A549 treated with dexamethasone at 1 μM for 4 hours (cell line): ENCODE measurements around the gene PDIA2. TPM values are rescaled to one million over a fixed set of nuclear protein-coding genes. Genes with fewer than 3 reads are reported as not detected.

Source experiments
- total RNA-seq: library from RNA; stranded (reverse); fragments of 200-300 nt; extraction: Qiagen RNA extraction; gene quantifications from 5 replicates; pipeline ENCODE4 v1.2.3, GENCODE V29; 2022

The PDIA2 gene
- total RNA-seq, result 0.17 to 0.37 TPM (median 0.30 TPM) in 5 replicates

DNA sequence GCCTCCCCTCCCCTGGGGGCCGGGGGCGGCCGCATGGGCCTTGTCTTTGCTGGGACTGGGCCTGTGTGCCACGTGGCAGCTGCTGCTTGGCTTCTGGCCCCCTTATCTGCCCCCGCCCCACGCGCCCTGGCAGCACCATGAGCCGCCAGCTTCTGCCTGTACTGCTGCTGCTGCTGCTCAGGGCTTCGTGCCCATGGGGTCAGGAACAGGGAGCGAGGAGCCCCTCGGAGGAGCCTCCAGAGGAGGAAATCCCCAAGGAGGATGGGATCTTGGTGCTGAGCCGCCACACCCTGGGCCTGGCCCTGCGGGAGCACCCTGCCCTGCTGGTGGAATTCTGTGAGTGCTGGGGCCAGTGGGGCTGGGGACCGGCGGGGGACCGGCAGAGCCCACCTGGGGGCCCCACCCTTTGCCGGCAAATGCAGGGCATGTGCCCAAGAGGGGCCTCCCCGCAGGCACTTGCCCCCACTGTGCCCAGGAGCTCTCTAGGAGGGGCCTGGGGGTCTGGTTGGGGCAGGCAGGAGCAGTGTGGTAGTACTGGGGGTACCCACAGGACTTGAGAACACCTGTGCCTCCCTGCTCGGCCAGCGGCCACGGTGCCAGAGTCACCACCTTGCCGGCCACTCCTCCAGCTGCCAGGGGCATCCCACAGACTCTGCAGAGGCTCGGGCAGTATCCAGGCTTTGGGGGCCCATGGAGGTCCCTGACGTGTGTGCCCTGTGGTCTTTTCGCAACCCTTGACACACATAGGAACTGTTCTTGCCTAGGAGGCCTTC is at the start of gene PDIA2:
Gene PDIA2 (plus strand): TSS at position 132 of the 773 bp plus-strand sequence. CDS start 6 bp downstream, at position 138.

GRCh38 chr16:234468-235305 is 48.3 kb upstream of the PDIA2 start, which contains the start of gene FAM234A:
FAM234A (plus strand) TSS chr16:234821; CDS start chr16:254414, 19,593 bp downstream.

GRCh38 chr16:275786-276232 is 7.2 kb upstream of the PDIA2 start, which contains the start of gene RGS11:
RGS11 (minus strand) TSS chr16:275944; CDS start chr16:275911, 33 bp downstream.

GRCh38 chr16:280552-280951 is 2.4 kb upstream of the PDIA2 start, which contains the start of gene ARHGDIG:
ARHGDIG (plus strand) TSS chr16:280591; CDS start chr16:280681, 90 bp downstream.

Other genes with a start within 250 kb of the PDIA2 start
- 28.5 to 35.1 TPM (median 31.5 TPM) in 5 replicates for gene POLR3K, start 229.6 kb upstream of the PDIA2 start, total RNA-seq
- gene SNRNP25, start 229.3 kb upstream of the PDIA2 start, total RNA-seq, result 58.5 to 66.5 TPM (median 63.1 TPM) in 5 replicates
- 17.7 to 29.7 TPM (median 26.5 TPM) in 5 replicates for gene RHBDF1, start 210.5 kb upstream of the PDIA2 start, total RNA-seq
- 54.7 to 71.6 TPM (median 67.8 TPM) in 5 replicates for gene MPG, start 204.9 kb upstream of the PDIA2 start, total RNA-seq
- 18.7 to 32.9 TPM (median 30.2 TPM) in 5 replicates for gene NPRL3, start 144.5 kb upstream of the PDIA2 start, total RNA-seq
- 0.19 TPM in 1 of 5 replicates, not detected in the others for gene HBZ, start 130.5 kb upstream of the PDIA2 start, total RNA-seq
- gene HBM, start 117.2 kb upstream of the PDIA2 start, total RNA-seq, result not detected in 5 replicates
- 0.25 to 1.0 TPM (median 0.36 TPM) in 5 replicates for gene HBA2, start 110.3 kb upstream of the PDIA2 start, total RNA-seq
- gene HBA1, start 106.5 kb upstream of the PDIA2 start, total RNA-seq, result 0.99 to 2.3 TPM (median 2.0 TPM) in 5 replicates
- gene HBQ1, start 102.7 kb upstream of the PDIA2 start, total RNA-seq, result 4.5 to 7.2 TPM (median 6.6 TPM) in 5 replicates
- 35.9 to 49.4 TPM (median 45.7 TPM) in 5 replicates for gene LUC7L, start 53.7 kb upstream of the PDIA2 start, total RNA-seq
- gene FAM234A, start 48.3 kb upstream of the PDIA2 start, total RNA-seq, result 40.4 to 53.2 TPM (median 47.3 TPM) in 5 replicates
- gene RGS11, start 7.2 kb upstream of the PDIA2 start, total RNA-seq, result 2.3 to 5.4 TPM (median 3.7 TPM) in 5 replicates
- gene ARHGDIG, start 2.6 kb upstream of the PDIA2 start, total RNA-seq, result 2.6 to 3.1 TPM (median 2.8 TPM) in 5 replicates
- gene AXIN1, start 69.6 kb downstream of the PDIA2 start, total RNA-seq, result 25.9 to 34.1 TPM (median 33.5 TPM) in 5 replicates
- gene MRPL28, start 87.4 kb downstream of the PDIA2 start, total RNA-seq, result 123 to 138 TPM (median 131 TPM) in 5 replicates
- gene PGAP6, start 98.8 kb downstream of the PDIA2 start, total RNA-seq, result 24.8 to 39.9 TPM (median 34.7 TPM) in 5 replicates
- 275 to 460 TPM (median 445 TPM) in 5 replicates for gene NME4, start 114.0 kb downstream of the PDIA2 start, total RNA-seq
- 21.2 to 29.7 TPM (median 26.3 TPM) in 5 replicates for gene DECR2, start 118.7 kb downstream of the PDIA2 start, total RNA-seq
- 23.1 to 33.6 TPM (median 29.8 TPM) in 5 replicates for gene RAB11FIP3, start 142.5 kb downstream of the PDIA2 start, total RNA-seq
- 34.5 to 76.4 TPM (median 71.6 TPM) in 5 replicates for gene CAPN15, start 244.5 kb downstream of the PDIA2 start, total RNA-seq